ENCODE measurements around the gene LRMDA. TPM values are rescaled to one million over a fixed set of nuclear protein-coding genes. Genes with fewer than 3 reads are reported as not detected.

The LRMDA gene
- polyA plus RNA-seq, 1 donor (not counting 4 experiments of a cell fraction or from before 2014, with no cell fraction given), result not detected

DNA sequence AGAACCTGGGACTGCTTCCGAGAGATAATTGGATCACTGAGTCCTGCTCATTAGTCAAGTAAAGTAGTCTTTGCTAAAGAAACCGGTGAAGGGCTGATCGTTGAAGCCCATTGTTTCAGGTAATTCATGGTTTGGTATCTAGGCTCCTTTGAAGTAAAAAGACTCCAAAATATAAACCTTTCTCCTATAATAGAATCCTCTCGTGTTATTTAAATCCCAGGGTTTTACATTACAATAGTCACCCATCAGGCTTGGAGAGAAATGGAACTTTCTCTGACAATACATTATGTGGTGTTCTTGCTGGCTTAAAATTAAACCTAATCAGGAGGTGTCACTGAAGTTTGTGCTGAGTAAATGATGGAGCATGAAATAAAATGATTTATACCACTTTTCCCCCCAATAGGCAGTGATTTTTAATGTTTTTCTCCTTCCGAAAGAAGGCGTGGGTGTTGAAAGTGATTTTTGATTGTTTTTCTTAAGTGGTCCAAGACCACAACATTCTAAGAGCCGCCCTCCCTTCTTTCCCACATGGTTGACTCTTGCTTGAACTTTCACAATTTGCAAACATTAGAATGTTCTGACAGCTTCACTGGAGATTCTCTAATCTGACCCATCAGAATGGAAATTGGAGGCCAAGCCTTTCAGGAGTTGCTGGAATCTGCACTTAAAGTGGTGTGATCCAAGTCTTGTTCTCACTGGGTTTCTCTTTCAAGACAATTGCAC, 44.2 kb downstream of the LRMDA start:
- Histone ChIP-seq H3K27me3 (ENCODE audit: control insufficient read depth, extremely low read depth, insufficient read depth, low read length) (no peaks in the 10 kb centered on the region), H3K9ac (ENCODE audit: control insufficient read depth, extremely low read depth, insufficient read depth, low read length) (no peak overlapping the region), H3K4me2 (ENCODE audit: control insufficient read depth, extremely low read depth, insufficient read depth, low read depth, low read length) (no peak overlapping the region), H3K36me3 (ENCODE audit: control insufficient read depth in 2 of 2, extremely low read depth in 1 of 2, insufficient read depth in 2 of 2, low read length in 2 of 2) (no peaks in the 10 kb centered on the region), H3K4me3 (ENCODE audit: control insufficient read depth in 2 of 3, extremely low read depth in 1 of 3, insufficient read depth in 2 of 3, low read depth in 1 of 3, low read length in 3 of 3) (no peak overlapping the region), H3K9me1 (ENCODE audit: control insufficient read depth, extremely low read depth, insufficient read depth, low read length) (no peaks in the 10 kb centered on the region), H2AFZ (ENCODE audit: control insufficient read depth, low read length) (no peak overlapping the region), H3K9me3 (ENCODE audit: control insufficient read depth, low read depth, low read length) (no peaks in the 10 kb centered on the region), H3K79me2 (ENCODE audit: control insufficient read depth, insufficient read depth, low read length) (no peaks in the 10 kb centered on the region), H3K27ac (ENCODE audit: control insufficient read depth, insufficient read depth, low read length) (no peak overlapping the region), H3K4me1 (ENCODE audit: control insufficient read depth, extremely low read depth, insufficient read depth, low read length) (no peaks in the 10 kb centered on the region), H4K20me1 (ENCODE audit: control insufficient read depth, extremely low read depth, insufficient read depth, low read length) (no peaks in the 10 kb centered on the region)
- DNase-seq (ENCODE audit: low read depth, low spot score) (no peak), FAIRE-seq (no peak)
- no peak for TF ChIP-seq EZH2 (IDR thresholded peaks at IDR 0.05; ENCODE audit: low read length)
- TF ChIP-seq, protein P1, sequence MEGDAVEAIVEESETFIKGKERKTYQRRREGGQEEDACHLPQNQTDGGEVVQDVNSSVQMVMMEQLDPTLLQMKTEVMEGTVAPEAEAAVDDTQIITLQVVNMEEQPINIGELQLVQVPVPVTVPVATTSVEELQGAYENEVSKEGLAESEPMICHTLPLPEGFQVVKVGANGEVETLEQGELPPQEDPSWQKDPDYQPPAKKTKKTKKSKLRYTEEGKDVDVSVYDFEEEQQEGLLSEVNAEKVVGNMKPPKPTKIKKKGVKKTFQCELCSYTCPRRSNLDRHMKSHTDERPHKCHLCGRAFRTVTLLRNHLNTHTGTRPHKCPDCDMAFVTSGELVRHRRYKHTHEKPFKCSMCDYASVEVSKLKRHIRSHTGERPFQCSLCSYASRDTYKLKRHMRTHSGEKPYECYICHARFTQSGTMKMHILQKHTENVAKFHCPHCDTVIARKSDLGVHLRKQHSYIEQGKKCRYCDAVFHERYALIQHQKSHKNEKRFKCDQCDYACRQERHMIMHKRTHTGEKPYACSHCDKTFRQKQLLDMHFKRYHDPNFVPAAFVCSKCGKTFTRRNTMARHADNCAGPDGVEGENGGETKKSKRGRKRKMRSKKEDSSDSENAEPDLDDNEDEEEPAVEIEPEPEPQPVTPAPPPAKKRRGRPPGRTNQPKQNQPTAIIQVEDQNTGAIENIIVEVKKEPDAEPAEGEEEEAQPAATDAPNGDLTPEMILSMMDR (optimal IDR thresholded peaks at IDR 0.05 in 1 of 3, IDR thresholded peaks at IDR 0.05 in 1 of 3, conservative IDR thresholded peaks at IDR 0.05 in 1 of 3; ENCODE audit: extremely low read depth in 1 of 3, insufficient read depth in 2 of 3, low read length in 3 of 3), result no peak
- dilution Hi-C loops (cut with MboI; ENCODE audit: extremely low pct_ligation_motif_present, low sequenced_read_pairs), result no loop called here

DNA sequence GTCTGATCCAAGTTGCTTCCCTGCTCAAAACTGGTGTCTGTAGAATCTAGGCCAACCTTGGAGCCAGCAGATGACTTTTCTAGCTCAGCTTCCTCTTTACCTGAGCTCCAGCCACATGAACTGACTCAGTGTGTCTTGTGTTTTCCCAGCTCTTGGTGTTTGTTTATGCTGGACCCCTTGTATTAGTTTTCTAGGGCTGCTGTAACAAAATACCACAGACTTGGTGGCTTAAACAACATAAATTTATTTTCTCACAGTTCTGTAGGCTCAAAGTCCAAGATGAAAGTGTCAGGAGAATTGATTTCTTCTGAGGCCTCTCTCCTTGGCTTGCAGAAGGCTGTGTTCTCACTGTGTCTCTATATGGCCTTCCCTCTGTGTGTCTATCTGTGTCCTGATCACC, 45.1 kb downstream of the LRMDA start:
- H3K4me2 ChIP-seq (ENCODE audit: control insufficient read depth, extremely low read depth, insufficient read depth, low read depth, low read length), result no peak overlapping the region
- H3K27me3 ChIP-seq (ENCODE audit: control insufficient read depth, extremely low read depth, insufficient read depth, low read length), result no peaks in the 10 kb centered on the region
- no peak overlapping the region for H2AFZ ChIP-seq (ENCODE audit: control insufficient read depth, low read length)
- H3K27ac ChIP-seq (ENCODE audit: control insufficient read depth, insufficient read depth, low read length), result no peak overlapping the region
- no peaks in the 10 kb centered on the region for H3K9me1 ChIP-seq (ENCODE audit: control insufficient read depth, extremely low read depth, insufficient read depth, low read length)
- H3K4me3 ChIP-seq (ENCODE audit: control insufficient read depth in 2 of 3, extremely low read depth in 1 of 3, insufficient read depth in 2 of 3, low read depth in 1 of 3, low read length in 3 of 3), result no peak overlapping the region
- no peak for TF ChIP-seq EZH2 (IDR thresholded peaks at IDR 0.05; ENCODE audit: low read length)
- TF ChIP-seq, protein P1 (optimal IDR thresholded peaks at IDR 0.05 in 1 of 3, IDR thresholded peaks at IDR 0.05 in 1 of 3, conservative IDR thresholded peaks at IDR 0.05 in 1 of 3; ENCODE audit: extremely low read depth in 1 of 3, insufficient read depth in 2 of 3, low read length in 3 of 3), result no peak
- H3K9ac ChIP-seq (ENCODE audit: control insufficient read depth, extremely low read depth, insufficient read depth, low read length), result no peak overlapping the region
- H4K20me1 ChIP-seq (ENCODE audit: control insufficient read depth, extremely low read depth, insufficient read depth, low read length), result no peaks in the 10 kb centered on the region
- DNase-seq (ENCODE audit: low read depth, low spot score) (no peak), FAIRE-seq (no peak)
- H3K79me2 ChIP-seq (ENCODE audit: control insufficient read depth, insufficient read depth, low read length), result no peaks in the 10 kb centered on the region
- dilution Hi-C loops (cut with MboI; ENCODE audit: extremely low pct_ligation_motif_present, low sequenced_read_pairs), result no loop called here
- no peaks in the 10 kb centered on the region for H3K36me3 ChIP-seq (ENCODE audit: control insufficient read depth in 2 of 2, extremely low read depth in 1 of 2, insufficient read depth in 2 of 2, low read length in 2 of 2)
- no peaks in the 10 kb centered on the region for H3K4me1 ChIP-seq (ENCODE audit: control insufficient read depth, extremely low read depth, insufficient read depth, low read length)
- no peaks in the 10 kb centered on the region for H3K9me3 ChIP-seq (ENCODE audit: control insufficient read depth, low read depth, low read length)

Data from keratinocyte (primary cell).